ENCODE data around the gene SIN3A. TPM values are rescaled to one million over a fixed set of nuclear protein-coding genes. Genes with fewer than 3 reads are reported as not detected.
"Not testable (repeated sequence)": the region's sequence is repeated elsewhere in the genome, so short reads cannot be mapped to it uniquely, and the experiment has no call there.

SIN3A gene
- total RNA-seq (2014; rRNA removed; shearing (Covaris generic)), result 12.8 and 19.2 TPM in 2 replicates

- DNase-seq (ENCODE audit: low spot score), result peak; percentile 100
These were observed at the start of gene SIN3A for GRCh38 chr15:75451674-75452363. Gene SIN3A (minus strand): TSS chr15:75451690. CDS start chr15:75430375, 21,315 bp downstream.

DNA sequence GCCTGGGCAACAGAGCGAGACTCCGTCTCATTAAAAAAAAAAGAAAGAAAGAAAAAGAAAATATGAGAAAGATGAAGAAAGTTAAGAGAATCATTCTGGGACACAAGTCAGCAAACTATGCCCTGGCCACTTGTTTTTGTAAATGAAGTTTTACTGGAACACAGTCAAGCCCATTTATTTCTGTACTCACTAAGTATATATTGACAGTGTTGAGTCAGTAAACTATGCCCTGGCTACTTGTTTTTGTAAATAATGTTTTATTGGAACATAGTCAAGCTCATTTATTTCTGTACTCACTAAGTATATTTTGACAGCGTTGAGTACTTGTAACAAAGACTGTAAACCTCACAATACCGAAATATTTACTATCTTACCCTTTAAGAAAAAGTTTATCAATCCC is 42.2 kb upstream of the SIN3A start:
- no peak for DNase-seq (ENCODE audit: low spot score)

GRCh38 chr15:75483961-75484360 is 32.5 kb upstream of the SIN3A start:
- no peak for DNase-seq (ENCODE audit: low spot score)

GRCh38 chr15:75483556-75483955 is 32.1 kb upstream of the SIN3A start:
- not testable (repeated sequence) for DNase-seq (ENCODE audit: low spot score)

- no peak for DNase-seq (ENCODE audit: low spot score)
These were observed 31.6 kb upstream of the SIN3A start for GRCh38 chr15:75483106-75483505.

GRCh38 chr15:75480463-75480862 is 29.0 kb upstream of the SIN3A start:
- not testable (repeated sequence) for DNase-seq (ENCODE audit: low spot score)

DNA sequence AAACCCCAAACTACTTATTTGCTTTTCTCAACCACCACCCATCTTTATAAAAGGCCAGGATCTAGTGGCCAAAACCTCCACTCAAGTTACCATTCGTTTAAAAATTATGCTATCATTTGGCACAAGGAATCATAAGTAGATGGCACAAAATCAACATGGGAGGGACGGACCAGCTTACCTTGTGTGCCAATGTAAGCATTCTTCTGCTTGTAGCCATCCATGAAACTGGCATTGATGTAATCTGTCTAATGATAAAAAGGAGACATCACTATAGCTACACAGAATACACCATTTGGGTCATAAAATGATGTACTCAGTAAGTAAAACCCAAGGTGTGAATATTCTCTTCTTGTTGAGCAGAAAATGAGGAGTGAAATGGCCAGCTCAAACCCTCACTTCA is 28.2 kb upstream of the SIN3A start:
- no peak for DNase-seq (ENCODE audit: low spot score)

GRCh38 chr15:75477094-75477493 is 25.6 kb upstream of the SIN3A start:
- not testable (repeated sequence) for DNase-seq (ENCODE audit: low spot score)

GRCh38 chr15:75468913-75469598 is 17.6 kb upstream of the SIN3A start:
- DNase-seq (ENCODE audit: low spot score), result no peak

- no peak for DNase-seq (ENCODE audit: low spot score)
These were observed 9.2 kb upstream of the SIN3A start for GRCh38 chr15:75460646-75461045.

- DNase-seq (ENCODE audit: low spot score), result no peak
These were observed 8.1 kb upstream of the SIN3A start for GRCh38 chr15:75459581-75459980.

GRCh38 chr15:75456710-75457109 is 5.2 kb upstream of the SIN3A start:
- no peak for DNase-seq (ENCODE audit: low spot score)

DNA sequence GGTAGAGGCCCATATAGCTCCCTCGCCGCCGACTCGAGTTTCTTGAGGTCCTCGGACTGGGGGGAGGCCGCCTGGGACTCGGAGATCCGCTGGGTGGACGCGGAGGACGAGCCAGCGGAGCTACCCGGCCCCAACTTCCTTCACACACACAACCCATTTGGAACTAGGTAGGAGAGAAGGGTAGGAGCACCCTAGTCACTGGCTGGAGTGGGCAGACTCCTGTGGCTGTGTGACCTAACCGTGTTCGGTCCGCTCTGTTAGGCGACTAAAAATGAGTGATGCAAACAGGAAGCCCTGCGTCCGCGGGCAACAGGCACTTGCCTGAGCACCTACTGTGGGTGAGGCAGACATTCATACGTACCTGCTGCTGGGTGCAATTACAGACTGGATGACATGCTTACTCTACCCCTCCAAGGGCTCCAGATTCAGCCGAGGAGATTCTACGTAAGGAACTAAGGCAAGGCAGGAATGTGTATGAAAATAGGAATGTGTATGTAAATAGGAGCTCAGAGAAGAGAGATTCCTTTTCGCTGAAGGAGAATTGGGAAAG is 4.6 kb upstream of the SIN3A start:
- peak; percentile 46 for DNase-seq (ENCODE audit: low spot score)

GRCh38 chr15:75455424-75455981 is 4.0 kb upstream of the SIN3A start:
- peak; percentile 66 for DNase-seq (ENCODE audit: low spot score)

DNA sequence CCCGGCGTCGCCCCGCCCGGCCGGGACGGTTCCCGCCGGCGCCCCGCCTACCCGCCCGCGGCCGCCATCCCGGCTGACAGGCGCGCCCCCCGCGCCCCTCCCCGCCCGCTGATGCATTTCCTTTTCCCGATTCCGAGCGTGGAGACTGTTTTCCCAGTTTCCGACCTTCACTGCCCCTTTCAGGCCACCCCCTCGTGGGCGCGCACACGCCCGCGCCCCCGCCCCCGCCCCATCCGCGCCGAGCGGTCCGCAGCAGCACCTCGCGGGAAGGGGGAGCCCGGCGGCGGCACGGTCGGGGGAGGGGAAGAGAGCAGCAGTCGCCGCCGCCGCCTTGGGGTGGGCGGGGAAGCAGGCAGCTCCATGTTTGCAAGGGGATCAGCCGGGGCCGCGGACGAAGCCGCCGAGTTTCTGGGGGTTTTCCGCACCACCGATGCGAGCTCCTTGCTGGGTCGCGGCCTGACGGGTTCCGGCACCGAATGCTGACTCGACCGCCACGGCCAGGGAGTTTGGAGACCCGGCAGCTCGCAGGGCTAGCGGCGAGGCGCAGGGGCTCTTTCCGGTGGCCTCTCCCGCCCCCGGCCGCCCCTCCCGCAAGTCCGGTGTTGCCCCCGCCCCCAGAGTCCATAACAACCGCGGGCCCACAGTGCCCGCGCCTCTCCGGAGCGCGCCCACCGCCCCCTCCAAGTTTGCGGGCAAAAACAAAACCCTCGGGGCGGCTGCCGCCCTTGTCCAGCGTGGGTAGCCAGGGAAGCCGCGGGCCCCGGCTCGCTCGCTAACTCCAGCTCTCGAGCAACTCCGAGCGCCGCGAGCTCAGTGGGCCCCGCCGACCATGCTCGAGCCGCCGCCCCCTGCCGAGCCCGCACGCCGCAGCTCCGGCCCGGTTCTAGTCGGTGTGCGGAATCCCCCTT is 3.2 kb upstream of the SIN3A start:
- DNase-seq (ENCODE audit: low spot score), result no peak

DNA sequence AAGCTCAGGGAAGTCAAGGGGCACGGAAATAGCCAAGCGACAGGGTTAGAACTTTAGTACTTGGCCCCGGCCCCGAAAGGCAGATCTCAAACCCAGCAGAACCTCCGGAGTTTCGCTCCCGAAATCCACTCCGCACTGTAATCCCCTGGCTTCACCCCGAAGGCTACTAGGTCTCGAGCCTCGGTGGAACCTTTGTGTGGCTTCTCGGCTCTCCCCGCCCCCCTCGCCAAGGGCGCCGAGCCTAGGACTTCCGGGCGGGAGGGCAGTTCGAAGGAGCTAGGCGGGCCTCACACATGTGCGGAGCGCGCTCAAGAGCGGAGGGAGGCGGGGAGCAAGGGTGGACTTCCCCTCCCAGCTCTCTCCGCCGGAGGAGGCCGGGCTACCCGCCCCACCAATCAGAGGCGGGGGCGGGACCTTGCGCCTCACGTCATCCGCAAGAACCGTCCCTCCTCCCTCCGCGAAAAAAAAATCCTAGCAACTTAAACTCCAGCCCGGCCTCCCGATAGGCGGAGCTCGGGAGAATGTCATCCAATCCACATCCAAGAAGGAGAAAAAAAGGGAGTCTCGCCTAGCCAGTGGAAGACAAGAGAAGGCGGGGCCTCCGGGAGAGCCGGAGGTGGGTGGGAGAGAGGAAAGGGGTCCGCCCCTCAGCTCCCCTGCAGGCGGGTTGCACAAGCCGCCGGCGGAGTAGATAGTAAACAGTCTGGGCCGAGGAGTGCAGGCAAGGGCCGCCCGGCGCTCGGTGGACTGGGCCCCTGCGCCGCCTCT is 2.4 kb upstream of the SIN3A start:
- DNase-seq (ENCODE audit: low spot score), result peak; percentile 99

- DNase-seq (ENCODE audit: low spot score), result peak; percentile 10
These were observed 1.6 kb upstream of the SIN3A start for GRCh38 chr15:75452865-75453702.

DNA sequence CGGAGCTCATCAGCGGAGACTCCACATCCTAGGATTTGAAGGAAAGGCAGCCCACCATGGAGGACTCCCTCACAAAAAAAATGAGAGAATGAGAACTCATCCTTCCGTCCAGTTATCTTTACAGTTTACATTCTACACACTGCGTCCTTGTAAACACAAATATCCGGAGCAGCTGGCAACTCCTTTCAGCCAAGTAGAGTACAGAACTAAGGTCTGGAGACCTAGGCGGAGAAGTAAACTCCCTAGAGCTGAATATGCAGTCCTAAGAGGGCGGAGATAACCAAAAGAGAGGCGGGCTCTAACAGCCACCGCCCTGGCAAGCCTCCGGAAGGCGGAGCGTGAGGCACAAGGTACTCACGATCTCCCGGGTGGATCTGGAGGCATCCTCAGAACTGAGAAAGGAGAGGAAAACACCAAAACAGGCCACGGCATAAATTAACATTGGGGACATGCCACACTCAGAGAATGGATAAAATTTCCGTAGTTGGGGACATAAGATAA is 924 bp upstream of the SIN3A start:
- peak; percentile 73 for DNase-seq (ENCODE audit: low spot score)

DNA sequence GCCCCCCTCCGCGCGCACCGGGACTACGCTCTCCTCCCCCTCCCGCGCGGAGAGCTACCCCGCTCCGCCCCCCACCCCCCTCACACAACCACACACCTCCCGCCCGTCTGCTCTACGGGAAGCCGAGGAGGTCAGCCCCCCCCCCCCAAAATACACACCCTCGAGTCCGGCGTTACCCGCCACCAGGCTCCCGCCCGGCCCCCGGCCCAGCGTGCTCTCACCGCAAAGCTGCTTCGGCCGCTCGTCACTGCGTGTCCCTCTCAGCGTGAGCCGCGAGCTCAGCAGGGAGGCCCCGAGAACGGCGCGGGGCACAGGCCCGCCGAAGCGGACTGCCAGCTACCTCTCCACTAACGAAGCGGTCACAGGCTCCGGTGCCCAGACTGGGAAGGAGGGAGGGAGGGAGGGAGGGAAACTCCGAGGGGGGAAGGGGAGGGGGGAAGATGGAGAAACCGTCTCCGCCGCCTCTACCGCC is 252 bp downstream of the SIN3A start:
- DNase-seq (ENCODE audit: low spot score), result no peak

Measured in A172 (cell line).